Measurements from ENCODE around the gene IPO4. TPM values are rescaled to one million over a fixed set of nuclear protein-coding genes. Genes with fewer than 3 reads are reported as not detected.

The IPO4 gene
- total and polyA plus RNA-seq, 2 of the 13 experiments (the other 11 are each of a cell fraction or from before 2014, with no cell fraction given): 39.0 to 179 TPM

GRCh38 chr14:24141097-24141880, 47.3 kb downstream of the IPO4 start, which contains the start of gene EMC9 (continued):
- TF ChIP-seq ZNF34 (CRISPR knock-in tag; IDR thresholded peaks at IDR 0.05; ENCODE audit: borderline replicate concordance) (peak; percentile 88; the same call in 1 of the 2 replicates), FOXK1 (CRISPR knock-in tag; IDR thresholded peaks at IDR 0.05; ENCODE audit: borderline replicate concordance, low read depth) (peak; percentile 68; the same call in 1 of the 2 replicates), EZH2 (conservative IDR thresholded peaks at IDR 0.05; ENCODE audit: low read depth, low read length) (no peak), ATF5 (CRISPR knock-in tag; IDR thresholded peaks at IDR 0.05; ENCODE audit: low read depth) (peak; percentile 93), ESRRA (CRISPR knock-in tag; IDR thresholded peaks at IDR 0.05; ENCODE audit: low read depth) (peak; percentile 75; the same call in 1 of the 2 replicates), E2F2 (CRISPR knock-in tag; IDR thresholded peaks at IDR 0.05; ENCODE audit: borderline replicate concordance) (peak; percentile 97; the same call in 1 of the 2 replicates), TEAD2 (CRISPR knock-in tag; IDR thresholded peaks at IDR 0.05) (0 out of 2 replicates have a peak, but pooled peaks have one; percentile 66), CEBPZ (IDR thresholded peaks at IDR 0.05; ENCODE audit: low read length) (peak; percentile 79), ZFX (CRISPR knock-in tag; IDR thresholded peaks at IDR 0.05; ENCODE audit: low read depth) (peak; percentile 100), MIER3 (CRISPR knock-in tag; IDR thresholded peaks at IDR 0.05; ENCODE audit: borderline replicate concordance) (peak; percentile 88; the same call in 1 of the 2 replicates), HOXA3 (CRISPR knock-in tag; IDR thresholded peaks at IDR 0.05) (peak; percentile 70), ZNF775 (CRISPR knock-in tag; IDR thresholded peaks at IDR 0.05; ENCODE audit: borderline replicate concordance) (peak; percentile 83), SRF (IDR thresholded peaks at IDR 0.05; ENCODE audit: low read depth, low read length) (peak; percentile 39; the same call in 1 of the 2 replicates), RELA (CRISPR knock-in tag; IDR thresholded peaks at IDR 0.05) (peak; percentile 84)

All from HepG2 (cell line).